H9 (cell line): ENCODE measurements around the gene KIRREL3. TPM values are rescaled to one million over a fixed set of nuclear protein-coding genes. Genes with fewer than 3 reads are reported as not detected.

Source experiments
- DNase-seq: peaks from one replicate; pipeline ENCODE4 v3.0.0-alpha.2; 2017
- H2AFZ ChIP-seq: one replicate; pipeline ENCODE4 v1.6.1; 2013; ENCODE audit warnings: mild to moderate bottlenecking, low read length, control low read depth, moderate library complexity
- H2AK5ac ChIP-seq: 2 replicates; pipeline ENCODE4 v1.6.1; 2013; ENCODE audit warnings: low read length, control low read depth, mixed read lengths; ENCODE audit not compliant: insufficient read length
- H2BK120ac ChIP-seq: one replicate; pipeline ENCODE4 v1.6.1; 2013; ENCODE audit warnings: low read depth, mild to moderate bottlenecking, low read length, control low read depth, inconsistent platforms; ENCODE audit not compliant: poor library complexity, severe bottlenecking
- H2BK12ac ChIP-seq: 2 replicates; pipeline ENCODE4 v1.6.1; 2013; ENCODE audit warnings: low read length, control low read depth, mixed read lengths, low read depth; ENCODE audit not compliant: insufficient read length
- H2BK15ac ChIP-seq: 2 replicates; pipeline ENCODE4 v1.6.1; 2013; ENCODE audit warnings: low read depth, low read length, control low read depth
- H2BK20ac ChIP-seq: one replicate; pipeline ENCODE4 v1.6.1; 2013; ENCODE audit warnings: low read depth, mild to moderate bottlenecking, low read length, control low read depth, inconsistent platforms; ENCODE audit not compliant: poor library complexity, severe bottlenecking
- H2BK5ac ChIP-seq: 2 replicates; pipeline ENCODE4 v1.6.1; 2013; ENCODE audit warnings: low read length, control low read depth, mixed read lengths; ENCODE audit not compliant: insufficient read length
- H3K14ac ChIP-seq: 2 replicates; pipeline ENCODE4 v1.6.1; 2013; ENCODE audit warnings: low read length, control low read depth; ENCODE audit not compliant: insufficient read depth
- H3K18ac ChIP-seq: 2 replicates; pipeline ENCODE4 v1.6.1; 2013; ENCODE audit warnings: low read depth, mild to moderate bottlenecking, mixed read lengths, low read length, control low read depth; ENCODE audit not compliant: insufficient read length
- H3K23ac ChIP-seq: 2 replicates; pipeline ENCODE4 v1.6.1; 2013; ENCODE audit warnings: low read length, control low read depth, mixed read lengths, low read depth; ENCODE audit not compliant: insufficient read length
- H3K23me2 ChIP-seq: 2 replicates; pipeline ENCODE4 v1.6.1; 2013; ENCODE audit warnings: low read depth, mild to moderate bottlenecking, mixed read lengths, low read length, control low read depth; ENCODE audit not compliant: insufficient read length, poor library complexity, severe bottlenecking
- H3K27ac ChIP-seq: 2 replicates; pipeline ENCODE4 v1.5.1; 2013; ENCODE audit warnings: low read length, control low read depth, mixed read lengths, low read depth; ENCODE audit not compliant: insufficient read length
- H3K27me3 ChIP-seq: 2 replicates; pipeline ENCODE4 v1.6.1; 2013; ENCODE audit warnings: low read length, control low read depth, inconsistent platforms; ENCODE audit not compliant: insufficient read depth
- H3K4ac ChIP-seq: 2 replicates; pipeline ENCODE4 v1.6.1; 2013; ENCODE audit warnings: low read depth, mild to moderate bottlenecking, control low read depth, inconsistent platforms, low read length, moderate library complexity
- H3K4me1 ChIP-seq: 2 replicates; pipeline ENCODE4 v1.6.1; 2013; ENCODE audit warnings: low read length, control low read depth, inconsistent platforms; ENCODE audit not compliant: insufficient read depth
- H3K4me2 ChIP-seq: 2 replicates; pipeline ENCODE4 v1.6.1; 2013; ENCODE audit warnings: low read length, control low read depth, mixed read lengths; ENCODE audit not compliant: insufficient read length, insufficient read depth
- H3K56ac ChIP-seq: 2 replicates; pipeline ENCODE4 v1.6.1; 2013; ENCODE audit warnings: low read depth, mild to moderate bottlenecking, mixed read lengths, low read length, control low read depth; ENCODE audit not compliant: insufficient read length
- H3K79me1 ChIP-seq: 2 replicates; pipeline ENCODE4 v1.6.1; 2013; ENCODE audit warnings: low read depth, mild to moderate bottlenecking, moderate library complexity, low read length, control low read depth, inconsistent platforms; ENCODE audit not compliant: insufficient read depth, poor library complexity, severe bottlenecking
- H3K79me2 ChIP-seq: 2 replicates; pipeline ENCODE4 v1.6.1; 2013; ENCODE audit warnings: low read length, control low read depth, inconsistent platforms; ENCODE audit not compliant: insufficient read depth
- H3K9ac ChIP-seq: 2 replicates; pipeline ENCODE4 v1.6.1; 2013; ENCODE audit warnings: low read length, control low read depth, mixed read lengths; ENCODE audit not compliant: insufficient read length; ENCODE audit errors: extremely low read depth
- H3K9me3 ChIP-seq: one replicate; pipeline ENCODE4 v1.6.1; 2013; ENCODE audit warnings: low read depth, low read length, inconsistent platforms; ENCODE audit not compliant: control insufficient read depth
- H3T11ph ChIP-seq: one replicate; pipeline ENCODE4 v1.6.1; 2013; ENCODE audit warnings: mild to moderate bottlenecking, low read length, control low read depth, inconsistent platforms
- H4K20me1 ChIP-seq: one replicate; pipeline ENCODE4 v1.6.1; 2013; ENCODE audit not compliant: control insufficient read depth, insufficient read length, insufficient read depth
- H4K5ac ChIP-seq: 2 replicates; pipeline ENCODE4 v1.6.1; 2013; ENCODE audit warnings: low read depth, mild to moderate bottlenecking, mixed read lengths, low read length, control low read depth; ENCODE audit not compliant: insufficient read length
- H4K8ac ChIP-seq: replicated peaks from 2 replicates; pipeline ENCODE4 v1.6.1; 2013; ENCODE audit warnings: low read length, control low read depth, mixed read lengths, low read depth; ENCODE audit not compliant: insufficient read length
- H4K91ac ChIP-seq: 2 replicates; pipeline ENCODE4 v1.6.1; 2013; ENCODE audit warnings: low read depth, mild to moderate bottlenecking, moderate library complexity, mixed read lengths, low read length, control low read depth; ENCODE audit not compliant: insufficient read length
- H3K27ac Mint-ChIP-seq, 3 experiments: 2 replicates in 2 of 3; 3 replicates in 1 of 3; pipeline ENCODE4 v1.8.0; 2020 to 2021; ENCODE audit warnings: mixed read lengths in 3 of 3, mild to moderate bottlenecking in 1 of 3, moderate library complexity in 1 of 3
- H3K27me3 Mint-ChIP-seq: 2 replicates; pipeline ENCODE4 v1.8.0; 2021; ENCODE audit warnings: low read depth, mild to moderate bottlenecking, moderate library complexity, mixed read lengths
- H3K36me3 Mint-ChIP-seq, 3 experiments: 2 replicates in 2 of 3; 3 replicates in 1 of 3; pipeline ENCODE4 v1.8.0; 2020 to 2021; ENCODE audit warnings: low read depth in 3 of 3, mixed read lengths in 3 of 3; ENCODE audit not compliant: insufficient read depth in 1 of 3
- H3K4me1 Mint-ChIP-seq, 2 experiments: 2 replicates each; pipeline ENCODE4 v1.8.0; 2020; ENCODE audit warnings: mixed read lengths in 2 of 2
- H3K4me3 Mint-ChIP-seq, 2 experiments: 2 replicates in 1 of 2; 3 replicates in 1 of 2; pipeline ENCODE4 v1.8.0; 2020 to 2021; ENCODE audit warnings: mild to moderate bottlenecking in 2 of 2, mixed read lengths in 2 of 2, moderate library complexity in 1 of 2
- H3K9me3 Mint-ChIP-seq, 2 experiments: 2 replicates in 1 of 2; 3 replicates in 1 of 2; pipeline ENCODE4 v1.8.0; 2020; ENCODE audit warnings: mild to moderate bottlenecking in 2 of 2, mixed read lengths in 2 of 2, moderate library complexity in 1 of 2
- CTCF ChIP-seq: fragments of 200-600 bp; sonication (generic); conservative IDR thresholded peaks from 3 replicates; pipeline ENCODE4 v1.8.0; 2021; ENCODE audit warnings: antibody characterized with exemption, mild to moderate bottlenecking
- WGBS: extraction: QIAGEN DNeasy Blood & Tissue Kit; methylation state at CpG from one replicate; pipeline ENCODE4 v1.1.7; 2013; ENCODE audit warnings: missing lambda C conversion rate, low lambda C conversion rate, mixed read lengths; ENCODE audit not compliant: insufficient read length; ENCODE audit errors: extremely low coverage; 5-methylcytosine and 5-hydroxymethylcytosine counted together
- total RNA-seq: library from RNA; stranded (reverse); gene quantifications from 2 replicates; pipeline ENCODE4 v1.2.1, GENCODE V29; 2021

The KIRREL3 gene
- total RNA-seq, 1 experiment from 2014 or later = 0.17 TPM

GRCh38 chr11:126461096-126461440, 539.5 kb downstream of the KIRREL3 start:
- no CpG with 5 or more reads among the region's 8 CpGs for WGBS
- H3K4me3 Mint-ChIP-seq = no peak overlapping the region
- peaks cover 0 to 5% (median 0%) of the 10 kb centered on the region in 3 experiments; a peak in 1 of 7 replicates for H3K36me3 Mint-ChIP-seq
- no peak overlapping the region for H2BK5ac ChIP-seq
- no peak overlapping the region for H3K18ac ChIP-seq
- no peak overlapping the region for H2AK5ac ChIP-seq
- no peak overlapping the region for H4K5ac ChIP-seq
- no peak overlapping the region for H2BK120ac ChIP-seq
- H3K79me1 ChIP-seq = no peaks in the 10 kb centered on the region
- H3K27ac Mint-ChIP-seq = no peak overlapping the region
- H3K9me3 ChIP-seq = no peaks in the 10 kb centered on the region
- no peak overlapping the region for H2BK20ac ChIP-seq
- no peak overlapping the region for H2BK15ac ChIP-seq
- H3K4me1 ChIP-seq = no peaks in the 10 kb centered on the region
- H4K8ac ChIP-seq = no peak overlapping the region
- no peak overlapping the region for H3K14ac ChIP-seq
- no peaks in the 10 kb centered on the region for H4K20me1 ChIP-seq
- H4K91ac ChIP-seq = no peak overlapping the region
- no peak overlapping the region for H3K56ac ChIP-seq
- no peaks in the 10 kb centered on the region for H3K79me2 ChIP-seq
- H2AFZ ChIP-seq = no peak overlapping the region
- no peak overlapping the region for H3K9ac ChIP-seq
- peaks cover 16% of the 10 kb centered on the region for H3K27me3 Mint-ChIP-seq
- no peak overlapping the region for H3K27ac ChIP-seq
- H2BK12ac ChIP-seq = no peak overlapping the region
- peaks cover 3 to 4% of the 10 kb centered on the region in 2 experiments; a peak in 1 of 5 replicates for H3K9me3 Mint-ChIP-seq
- no peak overlapping the region for H3T11ph ChIP-seq
- H3K4ac ChIP-seq = no peak overlapping the region
- no peaks in the 10 kb centered on the region for H3K27me3 ChIP-seq
- no peak overlapping the region for H3K23ac ChIP-seq
- no peaks in the 10 kb centered on the region for H3K23me2 ChIP-seq
- H3K4me1 Mint-ChIP-seq = peaks cover 13 to 22% of the 10 kb centered on the region in 2 experiments
- no peak for DNase-seq
- TF ChIP-seq CTCF = no peak
- no peak overlapping the region for H3K4me2 ChIP-seq
